Prostate gland (tissue), 2 donors: ENCODE measurements around the gene NRXN3.

Experiments
- POLR2A ChIP-seq: fragments of 450-650 bp; IDR thresholded peaks from one replicate; pipeline ENCODE4 v1.6.1; 2016; ENCODE audit warnings: antibody characterized with exemption, mild to moderate bottlenecking
- TF ChIP-seq, protein P1 (sequence below), 4 experiments: fragments of 200-600 bp in 2 of 4; fragments of 450-650 bp in 2 of 4; sonication (generic) in 2 of 4; IDR thresholded peaks; 1 replicate in 3 of 4; 2 replicates in 1 of 4; pipeline ENCODE4 v1.5.1; 2016 to 2019; ENCODE audit warnings: antibody characterized with exemption in 4 of 4, mild to moderate bottlenecking in 2 of 4, moderate library complexity in 2 of 4

- TF ChIP-seq, protein P1, sequence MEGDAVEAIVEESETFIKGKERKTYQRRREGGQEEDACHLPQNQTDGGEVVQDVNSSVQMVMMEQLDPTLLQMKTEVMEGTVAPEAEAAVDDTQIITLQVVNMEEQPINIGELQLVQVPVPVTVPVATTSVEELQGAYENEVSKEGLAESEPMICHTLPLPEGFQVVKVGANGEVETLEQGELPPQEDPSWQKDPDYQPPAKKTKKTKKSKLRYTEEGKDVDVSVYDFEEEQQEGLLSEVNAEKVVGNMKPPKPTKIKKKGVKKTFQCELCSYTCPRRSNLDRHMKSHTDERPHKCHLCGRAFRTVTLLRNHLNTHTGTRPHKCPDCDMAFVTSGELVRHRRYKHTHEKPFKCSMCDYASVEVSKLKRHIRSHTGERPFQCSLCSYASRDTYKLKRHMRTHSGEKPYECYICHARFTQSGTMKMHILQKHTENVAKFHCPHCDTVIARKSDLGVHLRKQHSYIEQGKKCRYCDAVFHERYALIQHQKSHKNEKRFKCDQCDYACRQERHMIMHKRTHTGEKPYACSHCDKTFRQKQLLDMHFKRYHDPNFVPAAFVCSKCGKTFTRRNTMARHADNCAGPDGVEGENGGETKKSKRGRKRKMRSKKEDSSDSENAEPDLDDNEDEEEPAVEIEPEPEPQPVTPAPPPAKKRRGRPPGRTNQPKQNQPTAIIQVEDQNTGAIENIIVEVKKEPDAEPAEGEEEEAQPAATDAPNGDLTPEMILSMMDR (IDR thresholded peaks at IDR 0.05) = no peak
- no peak for TF ChIP-seq POLR2A
Observed at GRCh38 chr14:79246173-79246572, 1076.0 kb downstream of the NRXN3 start.
